GM12891 (cell line): ENCODE results near the gene TBX3.

Source experiments
- POLR2A ChIP-seq: IDR thresholded peaks from 2 replicates; pipeline ENCODE4 v1.6.1; 2011; ENCODE audit warnings: low read depth, low read length, control low read depth
- POLR2AphosphoS5 ChIP-seq: IDR thresholded peaks from 2 replicates; pipeline ENCODE4 v1.6.1; 2011; ENCODE audit warnings: low read depth, low read length, control low read depth

GRCh38 chr12:114657597-114657920, 26.4 kb downstream of the TBX3 start:
- TF ChIP-seq POLR2AphosphoS5 = no peak
- TF ChIP-seq POLR2A = no peak
